GM23338 (cell line): ENCODE results near the gene TEKTIP1. TPM values are rescaled to one million over a fixed set of nuclear protein-coding genes. Genes with fewer than 3 reads are reported as not detected.

Experiments used
- ATAC-seq: fragments of 200-7000 bp; cut with Tn5 transposase; 3 replicates; pipeline ENCODE4 v1.9.1; 2020
- DNase-seq: peaks from one replicate; pipeline ENCODE4 v3.0.0-alpha.2; 2015; ENCODE audit warnings: low spot score
- H2AFZ ChIP-seq: fragments of 200-600 bp; sonication (generic); 2 replicates; pipeline ENCODE4 v1.8.0; 2016; ENCODE audit warnings: antibody characterized with exemption, mild to moderate bottlenecking, moderate library complexity
- H3F3A ChIP-seq: fragments of 200-600 bp; sonication (generic); replicated peaks from 2 replicates; pipeline ENCODE4 v1.8.0; 2017; ENCODE audit warnings: antibody characterized with exemption, mixed run types, low read depth
- H3K27ac ChIP-seq: fragments of 200-600 bp; sonication (generic); 2 replicates; pipeline ENCODE4 v1.6.1; 2016; ENCODE audit warnings: low read depth
- H3K27me3 ChIP-seq: fragments of 200-600 bp; sonication (generic); 2 replicates; pipeline ENCODE4 v1.8.0; 2016; ENCODE audit warnings: mild to moderate bottlenecking, mixed run types, moderate library complexity; ENCODE audit not compliant: insufficient read depth
- H3K36me3 ChIP-seq: fragments of 200-600 bp; sonication (generic); 2 replicates; pipeline ENCODE4 v1.8.0; 2016; ENCODE audit warnings: mild to moderate bottlenecking; ENCODE audit not compliant: insufficient read depth
- H3K4me1 ChIP-seq: fragments of 200-600 bp; sonication (generic); 2 replicates; pipeline ENCODE4 v1.8.0; 2016; ENCODE audit warnings: mild to moderate bottlenecking, moderate library complexity; ENCODE audit not compliant: insufficient read depth
- H3K4me2 ChIP-seq: fragments of 200-600 bp; sonication (generic); 2 replicates; pipeline ENCODE4 v1.7.1; 2017; ENCODE audit warnings: mixed run types
- H3K4me3 ChIP-seq: fragments of 200-600 bp; sonication (generic); 2 replicates; pipeline ENCODE4 v1.6.1; 2016; ENCODE audit warnings: mixed run types
- H3K79me2 ChIP-seq: fragments of 200-600 bp; sonication (generic); replicated peaks from 2 replicates; pipeline ENCODE4 v1.8.0; 2017; ENCODE audit warnings: mild to moderate bottlenecking; ENCODE audit not compliant: insufficient read depth
- H3K9me2 ChIP-seq: fragments of 200-600 bp; sonication (generic); 2 replicates; pipeline ENCODE4 v1.8.0; 2017; ENCODE audit not compliant: insufficient read depth
- H4K20me1 ChIP-seq: fragments of 200-600 bp; sonication (generic); replicated peaks from 2 replicates; pipeline ENCODE4 v1.8.0; 2017; ENCODE audit warnings: mild to moderate bottlenecking; ENCODE audit not compliant: insufficient read depth
- H3K27ac Mint-ChIP-seq: 2 replicates; pipeline ENCODE4 v1.8.0; 2020; ENCODE audit warnings: inconsistent platforms, mild to moderate bottlenecking, moderate library complexity, mixed read lengths
- H3K27me3 Mint-ChIP-seq: 3 replicates; pipeline ENCODE4 v1.8.0; 2022; ENCODE audit warnings: low read depth, mild to moderate bottlenecking, moderate library complexity, mixed read lengths, inconsistent platforms; ENCODE audit not compliant: insufficient read depth, poor library complexity
- H3K36me3 Mint-ChIP-seq: 3 replicates; pipeline ENCODE4 v1.8.0; 2021; ENCODE audit warnings: low read depth, mild to moderate bottlenecking, inconsistent platforms, moderate library complexity, mixed read lengths
- H3K4me1 Mint-ChIP-seq: 3 replicates; pipeline ENCODE4 v1.8.0; 2020; ENCODE audit warnings: mild to moderate bottlenecking, inconsistent platforms, mixed read lengths
- H3K4me3 Mint-ChIP-seq: 3 replicates; pipeline ENCODE4 v1.8.0; 2021; ENCODE audit warnings: moderate library complexity, mild to moderate bottlenecking, inconsistent platforms, mixed read lengths
- H3K9me3 Mint-ChIP-seq: 3 replicates; pipeline ENCODE4 v1.8.0; 2020; ENCODE audit warnings: moderate library complexity, mild to moderate bottlenecking, inconsistent platforms, mixed read lengths
- CREB1 ChIP-seq: fragments of 250-450 bp; sonication (Bioruptor Pico); IDR thresholded peaks from 2 replicates; pipeline ENCODE4 v1.5.0; 2020; ENCODE audit warnings: low read depth, mild to moderate bottlenecking, moderate library complexity
- CTCF ChIP-seq, 2 experiments: fragments of 200-600 bp in 1 of 2; sonication (generic) in 1 of 2; conservative IDR thresholded peaks; 2 replicates each; pipeline versions ENCODE4 v1.5.1 to v1.6.1; 2016 to 2017; ENCODE audit warnings: antibody characterized with exemption in 2 of 2, low read depth in 2 of 2, mild to moderate bottlenecking in 2 of 2, moderate library complexity in 1 of 2
- ETS1 ChIP-seq: IDR thresholded peaks from 2 replicates; pipeline ENCODE4 v1.6.1; 2016; ENCODE audit warnings: antibody characterized with exemption
- EZH2 ChIP-seq: fragments of 200-600 bp; sonication (generic); IDR thresholded peaks from one replicate; pipeline ENCODE4 v1.8.0; 2017; ENCODE audit warnings: antibody characterized with exemption, mild to moderate bottlenecking, low read depth; ENCODE audit not compliant: unreplicated experiment
- EZH2phosphoT487 ChIP-seq: fragments of 200-600 bp; sonication (generic); IDR thresholded peaks from one replicate; pipeline ENCODE4 v1.8.1; 2018; ENCODE audit warnings: antibody characterized with exemption; ENCODE audit not compliant: unreplicated experiment
- NANOG ChIP-seq: IDR thresholded peaks from 2 replicates; pipeline ENCODE4 v1.6.1; 2016; ENCODE audit warnings: antibody characterized with exemption, borderline replicate concordance
- REST ChIP-seq: IDR thresholded peaks from one replicate; pipeline ENCODE4 v1.6.1; 2018; ENCODE audit warnings: antibody characterized with exemption; ENCODE audit not compliant: unreplicated experiment
- STAT1 ChIP-seq: IDR thresholded peaks from one replicate; pipeline ENCODE4 v1.6.1; 2016; ENCODE audit warnings: antibody characterized with exemption; ENCODE audit not compliant: unreplicated experiment
- ZNF114 ChIP-seq: fragments of 250-450 bp; sonication (Bioruptor Pico); IDR thresholded peaks from 2 replicates; pipeline ENCODE4 v1.5.0; 2020; ENCODE audit warnings: mild to moderate bottlenecking, moderate library complexity
- ZNF331 ChIP-seq: fragments of 250-450 bp; sonication (Bioruptor Pico); IDR thresholded peaks from 2 replicates; pipeline ENCODE4 v1.5.0; 2020; ENCODE audit warnings: low read depth, mild to moderate bottlenecking, moderate library complexity
- ZNF462 ChIP-seq: fragments of 250-450 bp; sonication (Bioruptor Pico); IDR thresholded peaks from 2 replicates; pipeline ENCODE4 v1.5.0; 2020; ENCODE audit warnings: mild to moderate bottlenecking, moderate library complexity
- polyA plus RNA-seq: library from polyadenylated mRNA; unstranded; fragments of >200 nt; fragmentation: Nextera tagmentation; extraction: Ambion mirVana; gene quantifications from 2 replicates; pipeline ENCODE4 v1.2.1, GENCODE V29; 2016
- total RNA-seq: library from RNA; depleted of rRNA; stranded (reverse); fragments of >200 nt; shearing (Covaris generic); gene quantifications from 2 replicates; pipeline ENCODE4 v1.2.3, GENCODE V29; 2014

Gene TEKTIP1
- total and polyA plus RNA-seq, 2 experiments from 2014 or later: not detected

GRCh38 chr19:3554254-3555083 lies 15.5 kb downstream of the TEKTIP1 start:
- H3K36me3 Mint-ChIP-seq: no peaks in the 10 kb centered on the region; the same call in 2 of the 3 replicates
- ATAC-seq (no peak), DNase-seq (no peak)
- Histone ChIP-seq H3K36me3 (no peaks in the 10 kb centered on the region), H2AFZ (no peak overlapping the region), H3K79me2 (peaks cover 18% of the 10 kb centered on the region), H3K27ac (no peak overlapping the region), H3K4me2 (no peak overlapping the region), H3K4me1 (no peaks in the 10 kb centered on the region; the same call in 1 of the 2 replicates), H3F3A (no peaks in the 10 kb centered on the region), H4K20me1 (peaks cover 9% of the 10 kb centered on the region; the same call in 1 of the 2 replicates), H3K4me3 (no peak overlapping the region), H3K27me3 (peaks cover 10% of the 10 kb centered on the region; the same call in 1 of the 2 replicates), H3K9me2 (no peaks in the 10 kb centered on the region)
- no peak for TF ChIP-seq EZH2
- TF ChIP-seq ZNF462: no peak
- no peak for TF ChIP-seq EZH2phosphoT487
- TF ChIP-seq NANOG: no peak
- no peak for TF ChIP-seq REST
- TF ChIP-seq CTCF (conservative IDR thresholded peaks at IDR 0.05; ENCODE audit: low read depth in 2 of 2): no peak
- TF ChIP-seq ETS1: no peak
- no peak for TF ChIP-seq ZNF331
- TF ChIP-seq ZNF114 (CRISPR knock-in tag): no peak
- no peak for TF ChIP-seq STAT1
- no peak for TF ChIP-seq CREB1 (CRISPR knock-in tag)
- peaks cover 20% of the 10 kb centered on the region for H3K27me3 Mint-ChIP-seq
- no peak overlapping the region for H3K27ac Mint-ChIP-seq
- H3K4me3 Mint-ChIP-seq: no peak overlapping the region
- no peaks in the 10 kb centered on the region for H3K9me3 Mint-ChIP-seq
- peaks cover 7% of the 10 kb centered on the region for H3K4me1 Mint-ChIP-seq
